ENCODE data around the gene LRPPRC. TPM values are rescaled to one million over a fixed set of nuclear protein-coding genes. Genes with fewer than 3 reads are reported as not detected.
A peak's percentile ranks its signal among the peaks of the same experiment; 100 is the strongest.

Gene LRPPRC
- total and polyA plus RNA-seq, 2 donors (not counting 1 experiment from before 2014, with no cell fraction given): 54.6 to 70.4 TPM

- Histone ChIP-seq H3K27ac (ENCODE audit: insufficient read depth, low read length) (no peak overlapping the region), H3K4me1 (ENCODE audit: control insufficient read depth, extremely low read depth, insufficient read depth, low read length) (no peaks in the 10 kb centered on the region)
- no peak for TF ChIP-seq EZH2 (IDR thresholded peaks at IDR 0.05; ENCODE audit: low read length, missing control alignments)
- TF ChIP-seq, protein P1, sequence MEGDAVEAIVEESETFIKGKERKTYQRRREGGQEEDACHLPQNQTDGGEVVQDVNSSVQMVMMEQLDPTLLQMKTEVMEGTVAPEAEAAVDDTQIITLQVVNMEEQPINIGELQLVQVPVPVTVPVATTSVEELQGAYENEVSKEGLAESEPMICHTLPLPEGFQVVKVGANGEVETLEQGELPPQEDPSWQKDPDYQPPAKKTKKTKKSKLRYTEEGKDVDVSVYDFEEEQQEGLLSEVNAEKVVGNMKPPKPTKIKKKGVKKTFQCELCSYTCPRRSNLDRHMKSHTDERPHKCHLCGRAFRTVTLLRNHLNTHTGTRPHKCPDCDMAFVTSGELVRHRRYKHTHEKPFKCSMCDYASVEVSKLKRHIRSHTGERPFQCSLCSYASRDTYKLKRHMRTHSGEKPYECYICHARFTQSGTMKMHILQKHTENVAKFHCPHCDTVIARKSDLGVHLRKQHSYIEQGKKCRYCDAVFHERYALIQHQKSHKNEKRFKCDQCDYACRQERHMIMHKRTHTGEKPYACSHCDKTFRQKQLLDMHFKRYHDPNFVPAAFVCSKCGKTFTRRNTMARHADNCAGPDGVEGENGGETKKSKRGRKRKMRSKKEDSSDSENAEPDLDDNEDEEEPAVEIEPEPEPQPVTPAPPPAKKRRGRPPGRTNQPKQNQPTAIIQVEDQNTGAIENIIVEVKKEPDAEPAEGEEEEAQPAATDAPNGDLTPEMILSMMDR (conservative IDR thresholded peaks at IDR 0.05 in 1 of 2, IDR thresholded peaks at IDR 0.05 in 1 of 2; ENCODE audit: low read depth in 1 of 2, low read length in 2 of 2): no peak
These were observed 50.9 kb downstream of the LRPPRC start for GRCh38 chr2:43944915-43945314.

GRCh38 chr2:43943809-43944452, 51.9 kb downstream of the LRPPRC start:
- H2AFZ ChIP-seq (ENCODE audit: low read length): no peak overlapping the region
- no peaks in the 10 kb centered on the region for H3K9me3 ChIP-seq (ENCODE audit: control insufficient read depth, insufficient read depth, low read depth, low read length)
- peak in 1 of 2 donors; percentile 26 for DNase-seq (ENCODE audit: low read depth in 2 of 2)
- peaks cover 11% of the 10 kb centered on the region for H3K36me3 ChIP-seq (ENCODE audit: control insufficient read depth, insufficient read depth, low read length)
- H3K27ac ChIP-seq (ENCODE audit: insufficient read depth, low read length): no peak overlapping the region
- H3K4me3 ChIP-seq (replicated peaks in 1 of 4; ENCODE audit: control extremely low read depth in 1 of 4, insufficient read depth in 1 of 4, low read depth in 3 of 4, low read length in 4 of 4): no peak overlapping the region
- H3K4me1 ChIP-seq (ENCODE audit: control insufficient read depth, extremely low read depth, insufficient read depth, low read length): no peaks in the 10 kb centered on the region
- TF ChIP-seq, protein P1 (conservative IDR thresholded peaks at IDR 0.05 in 1 of 2, IDR thresholded peaks at IDR 0.05 in 1 of 2; ENCODE audit: low read depth in 1 of 2, low read length in 2 of 2): no peak
- no peak for TF ChIP-seq EZH2 (IDR thresholded peaks at IDR 0.05; ENCODE audit: low read length, missing control alignments)
- H4K20me1 ChIP-seq (ENCODE audit: control insufficient read depth, extremely low read depth, insufficient read depth, low read length): no peaks in the 10 kb centered on the region
- no peaks in the 10 kb centered on the region for H3K79me2 ChIP-seq (ENCODE audit: control insufficient read depth, insufficient read depth, low read length)
- H3K9ac ChIP-seq (ENCODE audit: insufficient read depth, low read length): no peak overlapping the region
- no peaks in the 10 kb centered on the region for H3K27me3 ChIP-seq (ENCODE audit: control insufficient read depth, insufficient read depth, low read length)
- H3K4me2 ChIP-seq (ENCODE audit: extremely low read depth, insufficient read depth, low read length): no peak overlapping the region

More at GRCh38 chr2:43944915-43945314, 50.9 kb downstream of the LRPPRC start:
- no peak for DNase-seq (ENCODE audit: low read depth in 2 of 2)
- no peak overlapping the region for H3K4me3 ChIP-seq (replicated peaks in 1 of 4; ENCODE audit: control extremely low read depth in 1 of 4, insufficient read depth in 1 of 4, low read depth in 3 of 4, low read length in 4 of 4)
- no peaks in the 10 kb centered on the region for H3K27me3 ChIP-seq (ENCODE audit: control insufficient read depth, insufficient read depth, low read length)
- no peaks in the 10 kb centered on the region for H3K9me3 ChIP-seq (ENCODE audit: control insufficient read depth, insufficient read depth, low read depth, low read length)
- H2AFZ ChIP-seq (ENCODE audit: low read length): no peak overlapping the region
- no peaks in the 10 kb centered on the region for H4K20me1 ChIP-seq (ENCODE audit: control insufficient read depth, extremely low read depth, insufficient read depth, low read length)
- H3K9ac ChIP-seq (ENCODE audit: insufficient read depth, low read length): no peak overlapping the region
- no peak overlapping the region for H3K4me2 ChIP-seq (ENCODE audit: extremely low read depth, insufficient read depth, low read length)
- H3K79me2 ChIP-seq (ENCODE audit: control insufficient read depth, insufficient read depth, low read length): no peaks in the 10 kb centered on the region
- H3K36me3 ChIP-seq (ENCODE audit: control insufficient read depth, insufficient read depth, low read length): peaks cover 13% of the 10 kb centered on the region

DNA sequence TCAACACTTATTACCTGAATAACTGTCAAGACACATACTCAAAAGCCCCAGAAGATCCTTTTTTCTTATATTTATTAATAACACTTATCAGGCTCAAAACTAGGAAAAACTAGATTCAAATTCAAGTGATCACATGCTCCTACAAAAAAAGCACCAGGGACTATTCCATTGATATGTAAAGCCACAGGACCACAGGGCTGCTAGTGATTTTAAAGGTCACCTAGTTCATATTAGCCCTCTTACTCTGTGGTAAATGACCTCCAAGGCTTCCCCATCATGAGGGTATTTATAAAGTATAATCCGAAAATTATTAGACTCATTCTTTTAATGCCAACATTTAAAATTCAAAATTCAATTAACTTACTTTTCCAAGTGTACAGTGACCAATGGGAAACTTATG, 52.5 kb downstream of the LRPPRC start:
- Histone ChIP-seq H3K27me3 (ENCODE audit: control insufficient read depth, insufficient read depth, low read length) (no peaks in the 10 kb centered on the region), H3K36me3 (ENCODE audit: control insufficient read depth, insufficient read depth, low read length) (peaks cover 9% of the 10 kb centered on the region), H3K9me3 (ENCODE audit: control insufficient read depth, insufficient read depth, low read depth, low read length) (no peaks in the 10 kb centered on the region), H3K79me2 (ENCODE audit: control insufficient read depth, insufficient read depth, low read length) (no peaks in the 10 kb centered on the region), H3K4me1 (ENCODE audit: control insufficient read depth, extremely low read depth, insufficient read depth, low read length) (no peaks in the 10 kb centered on the region), H3K27ac (ENCODE audit: insufficient read depth, low read length) (no peak overlapping the region), H3K9ac (ENCODE audit: insufficient read depth, low read length) (no peak overlapping the region), H3K4me3 (replicated peaks in 1 of 4; ENCODE audit: control extremely low read depth in 1 of 4, insufficient read depth in 1 of 4, low read depth in 3 of 4, low read length in 4 of 4) (no peak overlapping the region), H2AFZ (ENCODE audit: low read length) (no peak overlapping the region), H4K20me1 (ENCODE audit: control insufficient read depth, extremely low read depth, insufficient read depth, low read length) (no peaks in the 10 kb centered on the region), H3K4me2 (ENCODE audit: extremely low read depth, insufficient read depth, low read length) (no peak overlapping the region)
- DNase-seq (ENCODE audit: low read depth in 2 of 2): no peak
- TF ChIP-seq, protein P1 (conservative IDR thresholded peaks at IDR 0.05 in 1 of 2, IDR thresholded peaks at IDR 0.05 in 1 of 2; ENCODE audit: low read depth in 1 of 2, low read length in 2 of 2): no peak
- TF ChIP-seq EZH2 (IDR thresholded peaks at IDR 0.05; ENCODE audit: low read length, missing control alignments): no peak
